ENCODE data around the gene SH2D3A.

GRCh38 chr19:6808494-6808893, 41.3 kb upstream of the SH2D3A start:
- TF ChIP-seq CTCF (IDR thresholded peaks at IDR 0.05; ENCODE audit: extremely low read depth in 1 of 2, insufficient read depth in 1 of 2, low read depth in 1 of 2, low read length in 2 of 2) (no peak), FOS (IDR thresholded peaks at IDR 0.05; ENCODE audit: borderline replicate concordance, insufficient read depth, low read length) (no peak)
